Activated CD4-positive, alpha-beta T cell treated with anti-CD3 and anti-CD28 coated beads for 24 hours (primary cell): ENCODE data around the gene DIP2C.

Experiments used
- DNase-seq, 2 donors: peaks; one replicate each; pipeline ENCODE4 v3.0.0-alpha.2; 2020; ENCODE audit warnings: low read depth in 2 of 2

DIP2C gene

DNA sequence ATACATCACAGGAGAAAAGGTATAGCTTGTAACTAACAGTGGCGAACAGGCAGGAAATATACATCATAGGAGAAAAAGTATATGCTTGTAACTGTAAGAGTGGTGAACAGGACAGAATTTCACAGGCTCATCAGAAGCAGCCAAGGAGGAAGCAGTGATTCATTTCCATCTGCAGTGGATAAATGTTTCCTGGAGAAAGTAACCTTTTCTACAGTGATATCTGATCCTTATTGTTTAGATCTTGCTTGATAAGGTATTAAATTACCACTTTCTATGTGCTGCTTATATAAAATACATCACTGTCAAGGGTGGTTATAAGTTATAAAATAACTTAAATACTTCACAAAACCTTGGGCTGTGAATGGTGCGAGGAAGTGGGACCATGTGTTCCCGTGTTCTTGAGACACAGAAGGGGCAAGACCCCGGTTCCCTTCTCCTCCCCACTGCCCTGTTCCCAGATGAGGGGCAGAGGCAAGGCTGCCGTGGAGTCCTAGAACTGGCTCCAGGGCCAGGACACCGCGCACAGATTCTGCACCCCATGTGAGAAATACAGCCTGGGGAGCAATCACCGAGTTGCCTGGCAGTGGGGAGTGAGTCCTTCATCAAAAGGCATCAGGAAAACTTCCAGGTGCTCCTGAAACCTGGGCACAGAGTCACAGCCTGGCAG, 135.2 kb downstream of the DIP2C start:
- DNase-seq, result no peak

GRCh38 chr10:553233-553632, 136.2 kb downstream of the DIP2C start:
- DNase-seq, result no peak

DNA sequence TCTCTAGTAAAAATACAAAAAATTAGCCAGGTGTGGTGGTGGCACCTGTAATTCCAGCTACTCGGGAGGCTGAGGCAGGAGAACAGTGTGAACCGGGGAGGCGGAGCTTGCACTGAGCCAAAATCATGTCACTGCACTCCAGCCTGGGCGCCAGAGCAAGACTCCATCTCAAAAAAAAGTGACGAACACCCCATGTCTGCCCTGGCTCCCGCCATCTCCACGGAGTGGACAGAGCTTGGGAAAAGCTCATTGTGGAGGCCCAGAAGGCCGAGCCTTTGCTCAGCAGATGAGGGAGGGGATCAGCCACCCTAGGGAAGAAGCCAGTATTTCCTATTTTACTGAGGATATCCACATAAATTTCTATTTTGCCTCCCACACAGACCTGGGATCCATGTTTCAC, 136.8 kb downstream of the DIP2C start:
- no peak for DNase-seq

DNA sequence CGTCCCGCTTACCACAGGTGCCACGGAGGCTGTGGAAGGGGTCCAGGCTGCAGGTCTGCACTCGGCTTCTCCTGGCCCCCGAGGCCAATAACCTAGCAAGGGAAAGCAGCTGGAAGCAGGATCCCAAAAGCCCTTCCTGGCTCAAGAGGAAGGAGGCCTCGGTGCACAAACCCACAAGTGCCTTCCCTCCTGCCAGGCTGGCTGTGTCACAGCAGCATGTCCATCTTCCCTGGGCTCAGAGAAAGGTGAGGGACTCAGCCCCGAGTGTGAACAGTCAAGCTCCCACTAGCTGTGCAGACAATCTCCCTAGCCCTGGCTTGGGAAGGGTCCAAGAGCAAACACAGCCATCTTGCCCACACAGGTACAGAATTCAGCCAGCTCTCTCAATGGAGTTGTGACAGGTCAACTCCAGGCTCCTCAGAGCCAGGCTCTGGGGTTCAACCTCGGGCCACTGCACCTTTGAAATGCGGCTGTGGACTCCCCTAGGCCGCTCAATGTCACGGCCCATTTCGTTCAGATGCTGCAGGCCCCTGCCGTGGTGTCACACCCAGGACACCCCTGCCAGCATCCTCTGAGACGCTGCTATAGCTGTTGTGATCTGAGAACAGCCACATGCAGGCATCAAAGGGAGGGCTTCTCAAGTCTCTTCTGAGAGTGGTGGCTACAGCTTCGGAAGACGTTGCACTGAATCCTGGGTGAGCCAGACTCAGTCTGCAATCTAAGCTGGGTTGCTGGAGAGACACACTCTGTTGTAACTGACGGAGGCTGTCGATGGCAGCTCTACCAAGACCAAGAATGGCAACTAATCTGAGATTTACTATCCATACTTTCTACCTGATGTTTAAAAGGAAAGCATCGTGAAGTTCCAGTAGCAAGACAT, 137.9 kb downstream of the DIP2C start:
- no peak for DNase-seq

GRCh38 chr10:550665-551372, 138.6 kb downstream of the DIP2C start:
- DNase-seq, result no peak

DNA sequence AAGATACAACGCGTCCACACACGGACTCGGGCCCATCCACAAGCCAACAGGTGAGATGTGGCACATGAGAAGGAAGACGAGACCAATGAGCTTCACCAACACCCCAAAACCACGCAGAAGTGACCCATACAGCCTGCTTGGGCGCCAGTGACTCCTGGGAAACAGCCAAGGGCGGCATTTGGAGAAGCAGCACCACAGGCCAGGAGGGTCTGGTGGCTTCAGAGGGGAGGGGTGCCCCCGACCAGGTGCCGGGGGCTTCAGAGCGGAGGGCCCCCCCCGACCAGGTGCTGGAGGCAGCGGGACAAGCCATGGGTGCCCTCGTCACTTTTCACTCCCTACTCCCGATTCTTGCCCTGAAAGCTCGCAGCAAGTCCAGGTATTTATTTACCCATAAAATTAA, 140.1 kb downstream of the DIP2C start:
- no peak for DNase-seq

DNA sequence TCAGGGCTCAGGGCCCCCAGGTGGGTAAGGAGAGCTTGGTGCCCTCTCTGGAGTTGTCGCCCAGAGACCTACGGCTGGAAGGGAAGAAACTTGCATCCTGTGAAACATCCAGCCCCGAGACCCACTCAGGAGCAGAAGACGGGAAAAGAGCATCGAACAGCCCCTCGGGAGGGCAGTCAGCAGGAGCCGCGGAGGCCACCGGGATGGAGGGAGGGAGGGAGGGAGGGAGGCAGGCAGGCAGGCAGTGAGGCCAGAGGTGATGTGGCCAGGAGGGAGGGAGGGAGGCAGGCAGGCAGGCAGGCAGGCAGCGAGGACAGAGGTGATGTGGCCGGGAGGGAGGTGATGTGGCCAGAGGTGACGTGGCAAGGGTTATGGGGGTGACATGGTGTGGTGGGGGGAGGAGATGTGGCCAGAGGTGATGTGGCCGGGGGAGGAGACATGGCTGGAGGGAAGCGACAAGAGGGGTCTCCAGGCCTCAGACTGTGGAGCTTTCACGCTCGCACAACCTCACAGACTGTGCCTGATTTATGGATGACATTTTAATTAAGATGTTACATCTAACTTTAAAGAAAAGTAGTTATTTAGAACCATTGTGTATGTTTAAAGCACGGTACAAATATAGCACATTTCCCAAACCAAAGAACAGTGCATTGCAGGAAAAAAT, 141.1 kb downstream of the DIP2C start:
- no peak for DNase-seq

GRCh38 chr10:547591-548081, 141.8 kb downstream of the DIP2C start:
- DNase-seq, result no peak

DNA sequence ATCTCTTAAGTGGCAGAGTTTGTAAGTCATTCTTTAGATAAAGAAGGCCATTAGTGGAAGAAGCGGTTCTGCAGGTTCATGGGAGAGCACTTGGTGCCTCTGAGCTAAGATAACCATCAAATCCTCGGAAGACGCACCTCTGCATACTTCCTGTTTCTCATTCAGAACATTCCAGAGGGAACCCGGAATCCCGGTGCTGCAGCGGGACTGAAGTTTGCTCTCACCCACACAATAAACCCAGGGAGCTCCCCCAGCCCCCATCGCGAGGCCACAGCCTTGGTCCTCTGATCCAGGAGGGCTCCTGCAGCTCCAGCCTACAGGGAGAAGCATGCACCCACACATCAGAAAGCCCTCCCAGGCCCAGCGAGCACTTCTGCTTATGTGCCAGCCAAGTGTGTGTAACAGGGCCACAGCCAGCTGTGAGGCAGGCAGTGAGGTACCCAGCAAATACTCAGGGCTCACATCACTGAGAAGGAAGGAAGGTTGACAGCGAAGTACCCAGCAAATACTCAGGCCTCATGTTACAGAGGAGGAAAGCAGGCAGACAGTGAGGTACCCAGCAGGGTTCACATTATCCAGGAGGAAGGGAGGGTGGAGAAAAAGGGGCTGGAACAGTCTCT, 142.4 kb downstream of the DIP2C start:
- DNase-seq, result no peak

- no peak for DNase-seq
Observed at GRCh38 chr10:546451-546850, 143.0 kb downstream of the DIP2C start.

DNA sequence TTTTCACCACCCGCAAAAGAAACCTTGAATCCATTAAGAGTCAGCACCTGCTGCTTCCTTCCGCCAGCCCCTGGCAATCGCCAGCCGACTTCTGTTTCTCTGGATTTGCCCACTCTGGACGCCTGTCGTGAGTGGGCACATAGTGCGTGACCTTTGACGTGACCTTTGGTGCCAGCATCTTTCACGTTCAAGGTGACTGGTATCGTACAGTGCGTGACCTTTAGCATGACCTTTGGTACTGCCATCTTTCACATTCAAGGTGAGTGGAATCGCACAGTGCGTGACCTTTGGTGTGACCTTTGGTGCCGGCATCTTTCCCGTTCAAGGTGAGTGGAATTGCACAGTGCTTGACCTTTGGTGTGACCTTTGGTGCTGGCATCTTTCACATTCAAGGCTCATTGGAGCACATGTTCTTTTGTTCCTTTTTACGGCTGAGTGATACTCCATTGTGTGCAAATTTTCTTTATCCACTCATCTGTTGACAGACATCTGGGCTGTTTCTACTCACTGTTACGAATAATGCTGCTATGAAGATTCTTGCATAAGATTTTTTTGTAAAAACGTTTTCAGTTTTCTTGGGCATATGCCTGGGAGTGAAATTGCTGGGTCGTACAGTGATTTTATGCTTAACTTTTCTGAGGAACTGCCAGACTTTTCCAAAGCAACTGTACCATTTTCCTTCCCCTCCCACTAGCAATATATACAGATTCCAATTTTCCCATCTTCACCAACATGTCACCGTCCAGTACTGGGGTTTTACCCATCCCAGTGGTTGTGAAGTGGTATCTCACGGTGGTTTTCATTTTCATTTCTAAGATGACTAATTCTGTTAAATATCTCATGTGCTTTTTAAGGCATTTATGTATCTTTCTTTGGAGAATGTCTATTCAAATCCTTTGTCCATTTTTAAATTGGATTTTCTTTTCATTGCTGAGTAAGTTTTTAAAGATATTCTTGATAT, 145.3 kb downstream of the DIP2C start:
- DNase-seq, result no peak

- DNase-seq, result no peak
Observed at GRCh38 chr10:543131-543530, 146.3 kb downstream of the DIP2C start.

DNA sequence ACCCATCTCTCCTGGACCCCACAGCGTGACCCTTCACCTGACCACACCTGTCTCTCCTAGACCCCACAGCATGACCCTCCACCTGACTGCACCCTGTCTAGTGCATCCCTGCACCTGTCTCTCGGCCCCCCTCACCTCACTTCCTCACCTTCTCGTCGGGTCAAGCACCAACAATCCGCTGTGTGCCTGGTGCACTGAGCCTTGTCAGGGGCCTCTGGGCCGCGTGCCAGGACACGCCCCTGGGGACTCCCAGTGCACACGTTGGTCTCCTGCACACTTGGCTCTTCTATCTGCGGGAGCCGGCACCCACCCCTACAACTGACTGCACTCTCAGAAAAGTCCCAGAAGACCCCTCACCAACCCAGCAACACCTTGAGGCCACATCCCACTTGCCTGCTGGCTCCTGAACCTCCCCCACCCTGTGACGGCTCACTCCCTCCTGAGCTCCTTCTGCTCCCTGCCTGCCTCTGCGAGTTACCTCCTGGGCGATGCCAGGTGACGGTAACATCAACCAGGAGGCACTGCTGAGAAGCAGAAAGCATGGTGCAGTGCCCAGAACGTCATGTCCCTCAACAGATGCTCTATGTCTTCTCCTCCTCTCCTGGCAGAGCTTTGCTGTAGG, 147.6 kb downstream of the DIP2C start:
- DNase-seq, result no peak

DNA sequence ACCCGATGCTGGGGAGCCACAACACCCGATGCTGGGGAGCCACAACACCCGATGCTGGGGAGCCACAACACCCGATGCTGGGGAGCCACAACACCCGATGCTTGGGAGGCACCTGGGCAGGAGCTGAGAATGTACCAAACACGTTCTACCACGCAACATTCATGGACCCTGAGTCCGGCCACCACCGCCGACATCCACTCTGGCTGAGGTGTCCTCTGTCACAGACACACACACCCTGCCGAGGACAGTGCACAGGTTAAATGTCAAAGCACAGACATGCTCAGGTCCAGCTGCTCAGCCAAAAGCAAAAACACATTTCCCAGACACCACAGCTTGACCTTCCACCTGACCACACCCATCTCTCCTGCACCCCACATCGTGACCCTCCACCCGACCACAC, 148.4 kb downstream of the DIP2C start:
- no peak for DNase-seq

GRCh38 chr10:538895-539294, 150.6 kb downstream of the DIP2C start:
- DNase-seq, result no peak

GRCh38 chr10:536935-537334, 152.5 kb downstream of the DIP2C start:
- DNase-seq, result no peak

GRCh38 chr10:536371-536925, 153.0 kb downstream of the DIP2C start:
- no peak for DNase-seq

- no peak for DNase-seq
Observed at GRCh38 chr10:535952-536351, 153.5 kb downstream of the DIP2C start.

- no peak for DNase-seq
Observed at GRCh38 chr10:535051-535450, 154.4 kb downstream of the DIP2C start.
